Cardiac muscle cell (in vitro differentiated cells and primary cell): ENCODE results near the gene MYL11. TPM values are rescaled to one million over a fixed set of nuclear protein-coding genes. Genes with fewer than 3 reads are reported as not detected.

ENCODE experiments used
- DNase-seq, 2 donors: peaks; one replicate each; pipeline versions ENCODE4 v3.0.0 to v3.0.0-alpha.2; 2010 to 2017; ENCODE audit warnings: low read depth in 1 of 2, low spot score in 1 of 2
- H3K27ac ChIP-seq: fragments of 200-600 bp; sonication (generic); 2 replicates; pipeline ENCODE4 v1.5.1; 2016
- H3K27me3 ChIP-seq: fragments of 200-600 bp; sonication (generic); 2 replicates; pipeline ENCODE4 v1.6.0; 2016; ENCODE audit warnings: control low read depth
- H3K36me3 ChIP-seq: fragments of 200-600 bp; sonication (generic); 2 replicates; pipeline ENCODE4 v1.5.1; 2016; ENCODE audit warnings: control low read depth
- H3K4me1 ChIP-seq: fragments of 200-600 bp; sonication (generic); 2 replicates; pipeline ENCODE4 v1.8.1; 2017; ENCODE audit warnings: low read depth, mild to moderate bottlenecking, mixed run types
- H3K4me3 ChIP-seq: fragments of 200-600 bp; sonication (generic); 2 replicates; pipeline ENCODE4 v1.5.1; 2016; ENCODE audit warnings: mild to moderate bottlenecking
- H3K9me3 ChIP-seq: fragments of 200-600 bp; sonication (generic); 2 replicates; pipeline ENCODE4 v1.5.1; 2017; ENCODE audit warnings: low read depth, mild to moderate bottlenecking, control low read depth
- polyA plus RNA-seq: library from polyadenylated mRNA; unstranded; fragments of >200 nt; fragmentation: Nextera tagmentation; extraction: Ambion mirVana; gene quantifications from 2 replicates; pipeline ENCODE4 v1.2.1, GENCODE V29; 2016
- total RNA-seq: library from RNA; depleted of rRNA; stranded (reverse); fragments of >200 nt; gene quantifications from 2 replicates; pipeline ENCODE4 v1.2.3, GENCODE V29; 2016
- TF ChIP-seq, protein P1 (sequence below): IDR thresholded peaks from 2 replicates; pipeline ENCODE4 v1.5.1; 2012; ENCODE audit warnings: low read depth, mild to moderate bottlenecking, low read length

The MYL11 gene
- total and polyA plus RNA-seq, 2 experiments from 2014 or later: 5.5 TPM; not detected in 1

DNA sequence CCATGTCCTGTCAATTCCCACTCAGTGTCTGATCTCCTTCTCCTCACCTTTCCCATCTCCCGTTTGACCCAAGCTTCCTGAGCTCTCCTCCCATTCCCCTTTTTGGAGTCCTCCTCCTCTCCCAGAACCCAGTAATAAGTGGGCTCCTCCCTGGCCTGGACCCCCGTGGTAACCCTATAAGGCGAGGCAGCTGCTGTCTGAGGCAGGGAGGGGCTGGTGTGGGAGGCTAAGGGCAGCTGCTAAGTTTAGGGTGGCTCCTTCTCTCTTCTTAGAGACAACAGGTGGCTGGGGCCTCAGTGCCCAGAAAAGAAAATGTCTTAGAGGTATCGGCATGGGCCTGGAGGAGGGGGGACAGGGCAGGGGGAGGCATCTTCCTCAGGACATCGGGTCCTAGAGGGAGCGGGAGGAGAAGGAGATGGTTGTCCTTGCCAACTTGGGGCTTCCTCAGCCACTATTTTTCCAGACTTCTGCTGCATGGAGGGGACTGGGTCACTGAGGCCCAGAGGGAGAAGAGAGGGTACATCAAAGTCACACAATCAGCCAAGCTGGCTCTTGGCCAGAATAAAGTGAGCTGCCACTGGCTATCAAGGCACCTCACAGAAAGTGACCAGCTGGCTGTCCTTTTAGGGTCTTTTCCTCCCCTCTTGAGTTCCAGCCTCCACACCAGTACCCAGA, 2.4 kb upstream of the MYL11 start:
- Histone ChIP-seq H3K9me3 (no peaks in the 10 kb centered on the region), H3K27me3 (no peaks in the 10 kb centered on the region), H3K27ac (peak overlapping the region; percentile 93), H3K36me3 (no peaks in the 10 kb centered on the region), H3K4me1 (peaks cover 38% of the 10 kb centered on the region), H3K4me3 (no peak overlapping the region)
- DNase-seq: peak in 1 of 2 donors; percentile 32
- TF ChIP-seq, protein P1, sequence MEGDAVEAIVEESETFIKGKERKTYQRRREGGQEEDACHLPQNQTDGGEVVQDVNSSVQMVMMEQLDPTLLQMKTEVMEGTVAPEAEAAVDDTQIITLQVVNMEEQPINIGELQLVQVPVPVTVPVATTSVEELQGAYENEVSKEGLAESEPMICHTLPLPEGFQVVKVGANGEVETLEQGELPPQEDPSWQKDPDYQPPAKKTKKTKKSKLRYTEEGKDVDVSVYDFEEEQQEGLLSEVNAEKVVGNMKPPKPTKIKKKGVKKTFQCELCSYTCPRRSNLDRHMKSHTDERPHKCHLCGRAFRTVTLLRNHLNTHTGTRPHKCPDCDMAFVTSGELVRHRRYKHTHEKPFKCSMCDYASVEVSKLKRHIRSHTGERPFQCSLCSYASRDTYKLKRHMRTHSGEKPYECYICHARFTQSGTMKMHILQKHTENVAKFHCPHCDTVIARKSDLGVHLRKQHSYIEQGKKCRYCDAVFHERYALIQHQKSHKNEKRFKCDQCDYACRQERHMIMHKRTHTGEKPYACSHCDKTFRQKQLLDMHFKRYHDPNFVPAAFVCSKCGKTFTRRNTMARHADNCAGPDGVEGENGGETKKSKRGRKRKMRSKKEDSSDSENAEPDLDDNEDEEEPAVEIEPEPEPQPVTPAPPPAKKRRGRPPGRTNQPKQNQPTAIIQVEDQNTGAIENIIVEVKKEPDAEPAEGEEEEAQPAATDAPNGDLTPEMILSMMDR: no peak

DNA sequence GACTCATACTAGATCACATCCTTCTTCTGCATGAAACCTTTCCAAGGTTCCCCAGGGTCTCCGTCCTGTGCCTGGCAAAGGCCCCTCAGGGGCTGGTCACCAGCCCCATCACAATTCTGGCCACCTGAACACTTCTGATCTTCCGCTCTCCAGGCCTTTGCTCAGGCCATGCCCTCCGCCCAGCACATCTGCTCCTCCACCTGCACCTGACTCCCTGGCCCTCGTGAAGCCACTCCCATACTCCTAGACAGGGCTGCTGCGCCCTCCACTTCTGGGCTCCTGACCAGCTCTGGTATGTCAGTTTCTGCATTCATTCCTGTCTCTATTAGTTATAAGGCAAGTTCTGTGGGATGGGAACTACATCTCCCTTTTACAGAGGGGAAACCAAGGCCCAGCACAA, 1.9 kb upstream of the MYL11 start:
- peaks cover 37% of the 10 kb centered on the region for H3K4me1 ChIP-seq
- no peaks in the 10 kb centered on the region for H3K9me3 ChIP-seq
- H3K36me3 ChIP-seq: no peaks in the 10 kb centered on the region
- no peak overlapping the region for H3K4me3 ChIP-seq
- TF ChIP-seq, protein P1: no peak
- no peak for DNase-seq
- peak overlapping the region; percentile 93 for H3K27ac ChIP-seq
- H3K27me3 ChIP-seq: no peaks in the 10 kb centered on the region

DNA sequence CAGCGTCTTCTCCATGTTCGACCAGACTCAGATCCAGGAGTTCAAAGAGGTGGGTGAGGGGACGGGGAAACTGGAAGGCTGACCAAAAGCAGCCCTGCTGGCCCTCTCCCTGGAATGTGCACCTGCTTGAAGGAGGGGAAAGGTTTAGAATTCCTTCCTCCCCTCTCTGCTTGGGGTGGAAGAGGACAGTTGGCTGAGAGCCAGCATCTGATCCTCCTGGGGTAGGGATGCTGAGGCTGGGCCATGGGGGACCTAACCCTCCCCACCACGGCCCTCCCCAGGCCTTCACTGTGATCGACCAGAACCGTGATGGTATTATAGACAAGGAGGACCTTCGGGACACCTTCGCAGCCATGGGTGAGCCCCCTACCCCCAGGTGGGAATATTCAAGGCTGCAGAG, 1.3 kb downstream of the MYL11 start:
- Histone ChIP-seq H3K4me3 (no peak overlapping the region), H3K36me3 (no peaks in the 10 kb centered on the region), H3K27me3 (no peaks in the 10 kb centered on the region), H3K9me3 (no peaks in the 10 kb centered on the region), H3K27ac (no peak overlapping the region), H3K4me1 (peaks cover 25% of the 10 kb centered on the region)
- TF ChIP-seq, protein P1: no peak
- DNase-seq: no peak

DNA sequence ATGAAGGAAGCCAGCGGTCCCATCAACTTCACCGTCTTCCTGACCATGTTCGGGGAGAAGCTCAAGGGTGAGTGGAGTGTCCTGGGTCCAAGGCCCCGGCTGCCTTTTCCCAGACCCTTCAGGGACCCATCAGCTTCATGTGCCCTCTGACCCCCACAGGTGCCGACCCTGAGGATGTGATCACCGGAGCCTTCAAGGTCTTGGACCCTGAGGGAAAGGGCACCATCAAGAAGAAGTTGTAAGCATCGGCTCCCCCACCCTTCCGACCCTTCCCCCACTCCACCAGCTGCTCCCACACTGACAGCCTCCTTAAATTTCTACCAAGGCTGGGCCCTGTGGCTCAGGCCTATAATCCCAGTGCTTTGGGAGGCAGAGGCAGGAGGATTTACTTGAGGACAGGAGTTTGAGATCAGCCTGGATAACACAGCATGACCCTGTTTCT, 1.9 kb downstream of the MYL11 start:
- TF ChIP-seq, protein P1: no peak
- Histone ChIP-seq H3K4me3 (no peak overlapping the region), H3K27ac (peak overlapping the region; percentile 98), H3K27me3 (no peaks in the 10 kb centered on the region), H3K9me3 (no peaks in the 10 kb centered on the region), H3K36me3 (no peaks in the 10 kb centered on the region), H3K4me1 (peaks cover 23% of the 10 kb centered on the region)
- no peak for DNase-seq

DNA sequence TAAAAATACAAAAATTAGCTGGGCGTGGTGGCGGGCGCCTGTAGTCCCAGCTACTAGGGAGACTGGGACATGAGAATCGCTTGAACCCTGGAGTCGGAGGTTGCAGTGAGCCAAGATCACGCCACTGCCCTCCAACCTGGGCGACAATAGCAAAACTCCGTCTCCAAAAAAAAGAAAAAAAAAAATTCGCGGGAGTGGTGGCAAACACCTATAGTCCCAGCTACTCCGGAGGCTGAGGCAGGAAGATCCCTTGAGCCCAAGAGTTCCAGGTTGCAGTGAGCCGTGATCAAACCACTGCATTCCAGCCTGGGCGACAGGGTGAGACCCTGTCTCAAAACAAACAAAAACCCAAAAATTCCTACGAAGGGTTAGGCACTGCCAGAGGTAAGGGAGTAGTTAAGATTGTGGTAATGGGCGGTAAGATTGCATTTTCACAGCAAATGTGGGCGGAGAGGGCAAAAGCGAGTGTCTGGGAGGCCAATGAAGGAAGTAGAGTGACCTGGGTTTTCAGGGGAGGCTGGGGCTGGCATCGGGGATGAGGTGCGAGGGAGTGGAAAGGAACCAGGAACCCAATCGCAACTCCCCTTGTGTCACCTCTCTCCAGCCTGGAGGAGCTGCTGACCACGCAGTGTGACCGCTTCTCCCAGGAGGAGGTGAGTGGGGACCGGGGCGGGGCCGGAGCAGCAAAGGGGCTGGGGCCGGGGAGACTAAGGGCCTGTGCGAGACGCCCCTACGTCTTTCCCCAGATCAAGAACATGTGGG, 2.6 kb downstream of the MYL11 start:
- TF ChIP-seq, protein P1: no peak
- peaks cover 15% of the 10 kb centered on the region for H3K4me1 ChIP-seq
- no peak for DNase-seq
- H3K36me3 ChIP-seq: no peaks in the 10 kb centered on the region
- no peak overlapping the region for H3K4me3 ChIP-seq
- no peaks in the 10 kb centered on the region for H3K9me3 ChIP-seq
- no peaks in the 10 kb centered on the region for H3K27me3 ChIP-seq
- peak overlapping the region; percentile 98 for H3K27ac ChIP-seq
